Liver (tissue), 9 donors: ENCODE results near the gene TIFAB. TPM values are rescaled to one million over a fixed set of nuclear protein-coding genes. Genes with fewer than 3 reads are reported as not detected.

ENCODE experiments used
- DNase-seq: peaks from one replicate; pipeline ENCODE4 v3.0.0-alpha.2; 2017; ENCODE audit warnings: low spot score
- H3K27ac ChIP-seq, 2 donors: one replicate each; pipeline ENCODE4 v1.7.0; 2013; ENCODE audit warnings: inconsistent platforms in 2 of 2, low read length in 2 of 2, control low read depth in 1 of 2, low read depth in 1 of 2, mild to moderate bottlenecking in 1 of 2
- H3K27me3 ChIP-seq, 4 donors: one replicate each; pipeline versions ENCODE4 v1.6.1 to v1.7.0; 2013; ENCODE audit warnings: low read length in 3 of 4, inconsistent platforms in 1 of 4, mild to moderate bottlenecking in 1 of 4, moderate library complexity in 1 of 4; ENCODE audit not compliant: control insufficient read depth in 4 of 4, insufficient read depth in 4 of 4
- H3K36me3 ChIP-seq, 4 donors: one replicate each; pipeline versions ENCODE4 v1.6.1 to v1.7.0; 2013; ENCODE audit warnings: low read length in 3 of 4, mild to moderate bottlenecking in 3 of 4, low read depth in 1 of 4, moderate library complexity in 1 of 4; ENCODE audit not compliant: control insufficient read depth in 4 of 4, insufficient read depth in 3 of 4
- H3K4me1 ChIP-seq, 4 donors: one replicate each; pipeline versions ENCODE4 v1.6.1 to v1.7.0; 2013; ENCODE audit warnings: low read length in 3 of 4, mild to moderate bottlenecking in 3 of 4, moderate library complexity in 1 of 4; ENCODE audit not compliant: control insufficient read depth in 4 of 4, insufficient read depth in 4 of 4
- H3K4me3 ChIP-seq, 3 donors: one replicate each; pipeline versions ENCODE4 v1.6.1 to v1.7.0; 2013; ENCODE audit warnings: low read length in 3 of 3, control low read depth in 1 of 3, low read depth in 1 of 3, mild to moderate bottlenecking in 1 of 3
- H3K9ac ChIP-seq, 2 donors: one replicate each; pipeline ENCODE4 v1.7.0; 2013; ENCODE audit warnings: low read length in 2 of 2, mild to moderate bottlenecking in 2 of 2, moderate library complexity in 2 of 2, control low read depth in 1 of 2, low read depth in 1 of 2
- H3K9me3 ChIP-seq, 4 donors: one replicate each; pipeline versions ENCODE4 v1.6.1 to v1.7.0; 2013; ENCODE audit warnings: low read length in 3 of 4; ENCODE audit not compliant: control insufficient read depth in 4 of 4
- EGR1 ChIP-seq, 2 donors: IDR thresholded peaks; 2 replicates each; pipeline ENCODE4 v1.6.1; 2016 to 2018; ENCODE audit warnings: antibody characterized with exemption in 2 of 2, low read depth in 2 of 2
- FOXA1 ChIP-seq: IDR thresholded peaks from 2 replicates; pipeline ENCODE4 v1.6.1; 2016; ENCODE audit warnings: antibody characterized with exemption
- FOXA2 ChIP-seq: IDR thresholded peaks from 2 replicates; pipeline ENCODE4 v1.6.1; 2016; ENCODE audit warnings: antibody characterized with exemption
- GABPA ChIP-seq, 2 donors: IDR thresholded peaks in 1 of 2; conservative IDR thresholded peaks in 1 of 2; 2 replicates each; pipeline ENCODE4 v1.6.1; 2016; ENCODE audit warnings: antibody characterized with exemption in 2 of 2, mild to moderate bottlenecking in 1 of 2, moderate library complexity in 1 of 2
- HNF4A ChIP-seq, 2 donors: conservative IDR thresholded peaks; 2 replicates each; pipeline ENCODE4 v1.6.1; 2016; ENCODE audit warnings: antibody characterized with exemption in 2 of 2, mild to moderate bottlenecking in 2 of 2
- HNF4G ChIP-seq: IDR thresholded peaks from 2 replicates; pipeline ENCODE4 v1.6.1; 2016; ENCODE audit warnings: antibody characterized with exemption
- JUND ChIP-seq, 2 donors: IDR thresholded peaks; 2 replicates each; pipeline ENCODE4 v1.6.1; 2016; ENCODE audit warnings: antibody characterized with exemption in 2 of 2
- NR2F2 ChIP-seq: IDR thresholded peaks from 2 replicates; pipeline ENCODE4 v1.6.1; 2016; ENCODE audit warnings: antibody characterized with exemption
- RAD21 ChIP-seq, 2 donors: IDR thresholded peaks; 2 replicates each; pipeline ENCODE4 v1.6.1; 2016; ENCODE audit warnings: antibody characterized with exemption in 2 of 2, mild to moderate bottlenecking in 2 of 2
- REST ChIP-seq: IDR thresholded peaks from 2 replicates; pipeline ENCODE4 v1.6.1; 2016; ENCODE audit warnings: antibody characterized with exemption, mild to moderate bottlenecking
- RXRA ChIP-seq, 2 donors: IDR thresholded peaks; 2 replicates each; pipeline ENCODE4 v1.6.1; 2017 to 2018; ENCODE audit warnings: antibody characterized with exemption in 2 of 2, mild to moderate bottlenecking in 1 of 2
- SP1 ChIP-seq: IDR thresholded peaks from 2 replicates; pipeline ENCODE4 v1.6.1; 2018; ENCODE audit warnings: antibody characterized with exemption, mild to moderate bottlenecking
- TAF1 ChIP-seq: conservative IDR thresholded peaks from 2 replicates; pipeline ENCODE4 v1.6.1; 2016; ENCODE audit warnings: antibody characterized with exemption, mild to moderate bottlenecking
- YY1 ChIP-seq: IDR thresholded peaks from 2 replicates; pipeline ENCODE4 v1.6.1; 2016; ENCODE audit warnings: antibody characterized with exemption, mild to moderate bottlenecking
- WGBS: extraction: QIAGEN DNeasy Blood & Tissue Kit; methylation state at CpG from one replicate; pipeline ENCODE4 v1.1.7; 2013; 5-methylcytosine and 5-hydroxymethylcytosine counted together
- polyA plus RNA-seq, 2 donors: library from polyadenylated mRNA; stranded (reverse) in 1 of 2; unstranded in 1 of 2; fragments of 200-250 nt in 1 of 2; fragments of >200 nt in 1 of 2; fragmentation: Nextera tagmentation in 1 of 2; extraction: Ambion mirVana in 1 of 2; gene quantifications; one replicate each; pipeline versions ENCODE4 v1.2.1 to v1.2.3, GENCODE V29; 2013 to 2015
- total RNA-seq, 2 donors: library from RNA; depleted of rRNA; stranded (reverse); fragments of >200 nt; gene quantifications; one replicate each; pipeline ENCODE4 v1.2.3, GENCODE V29; 2014
- TF ChIP-seq, protein P1 (sequence below): fragments of 150-350 bp; IDR thresholded peaks from 2 replicates; pipeline ENCODE4 v1.5.1; 2017; ENCODE audit warnings: improper control_type of control experiment, low read depth, low read length; ENCODE audit not compliant: missing input control
- TF ChIP-seq, protein P2 (sequence below): IDR thresholded peaks from 2 replicates; pipeline ENCODE4 v1.6.1; 2016; ENCODE audit warnings: antibody characterized with exemption
- TF ChIP-seq, protein P3 (sequence below): IDR thresholded peaks from 2 replicates; pipeline ENCODE4 v1.6.1; 2016; ENCODE audit warnings: antibody characterized with exemption
- donor health status: healthy.
- donor health status: healthy.
- donor health status: healthy.
- donor health status: healthy.
- donor health status: healthy.

The TIFAB gene
- total and polyA plus RNA-seq, 4 donors = 0.02 to 0.47 TPM; not detected in 2

DNA sequence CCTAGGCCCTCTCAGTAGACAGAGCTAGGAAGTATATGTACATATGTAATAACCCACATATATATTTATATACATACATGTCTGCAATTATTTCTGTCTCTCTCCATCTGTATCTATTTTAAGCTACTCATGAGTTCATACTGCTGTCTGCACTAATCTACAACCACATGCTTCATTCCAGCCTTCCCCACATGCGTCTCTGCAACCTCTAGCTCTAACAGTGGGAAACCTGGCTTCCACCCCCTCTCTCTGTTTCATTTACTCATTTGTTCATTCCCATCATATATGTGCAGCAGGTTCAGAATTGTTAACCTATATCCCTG lies 28.3 kb downstream of the TIFAB start:
- DNase-seq = no peak
- H3K27ac ChIP-seq = no peak overlapping the region

DNA sequence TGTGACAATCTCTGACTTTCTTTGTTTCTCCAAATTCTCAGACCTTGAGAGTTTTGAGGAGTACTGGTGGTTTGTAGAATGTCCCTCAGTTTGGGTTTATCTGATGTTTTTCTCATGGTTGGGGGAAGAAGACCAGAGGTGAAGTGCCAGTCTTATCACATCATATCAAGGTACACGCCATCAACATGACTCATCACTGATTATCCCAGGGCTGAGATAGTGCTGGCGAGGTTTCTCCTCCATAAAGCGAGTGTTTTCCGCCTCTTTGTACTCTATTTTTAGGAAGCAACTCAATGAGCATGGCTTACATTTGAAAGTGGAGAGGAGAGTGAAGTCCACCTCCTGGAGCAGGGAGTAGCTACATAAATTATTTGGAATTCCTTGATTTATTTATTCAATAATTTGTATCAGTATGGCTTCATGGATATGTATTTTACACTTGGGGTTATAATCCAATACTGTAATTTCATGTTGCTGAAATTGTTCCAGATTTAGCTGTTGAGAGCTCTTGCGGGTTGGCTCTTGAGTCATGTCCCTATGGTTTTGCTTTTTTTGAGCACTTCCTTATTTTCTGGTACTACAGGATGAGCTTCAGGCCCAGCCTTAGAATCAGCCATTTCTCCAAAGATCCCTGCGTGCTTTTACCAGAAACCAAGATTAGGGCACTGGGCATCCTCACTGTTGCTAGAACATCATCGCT lies 28.9 kb downstream of the TIFAB start:
- no peak for DNase-seq
- H3K9ac ChIP-seq = no peak overlapping the region
- 84% methylated on average over 7 of the region's 7 CpGs for WGBS
- TF ChIP-seq RXRA (IDR thresholded peaks at IDR 0.05) = no peak
- no peak for TF ChIP-seq YY1
- no peak for TF ChIP-seq FOXA2
- no peak for TF ChIP-seq NR2F2
- TF ChIP-seq SP1 = no peak
- no peak for TF ChIP-seq HNF4A (conservative IDR thresholded peaks at IDR 0.05)
- TF ChIP-seq JUND (IDR thresholded peaks at IDR 0.05) = no peak
- TF ChIP-seq FOXA1 = no peak
- no peak for TF ChIP-seq GABPA (IDR thresholded peaks at IDR 0.05 in 1 of 2, conservative IDR thresholded peaks at IDR 0.05 in 1 of 2)
- no peak for TF ChIP-seq RAD21 (IDR thresholded peaks at IDR 0.05)
- TF ChIP-seq, protein P1, sequence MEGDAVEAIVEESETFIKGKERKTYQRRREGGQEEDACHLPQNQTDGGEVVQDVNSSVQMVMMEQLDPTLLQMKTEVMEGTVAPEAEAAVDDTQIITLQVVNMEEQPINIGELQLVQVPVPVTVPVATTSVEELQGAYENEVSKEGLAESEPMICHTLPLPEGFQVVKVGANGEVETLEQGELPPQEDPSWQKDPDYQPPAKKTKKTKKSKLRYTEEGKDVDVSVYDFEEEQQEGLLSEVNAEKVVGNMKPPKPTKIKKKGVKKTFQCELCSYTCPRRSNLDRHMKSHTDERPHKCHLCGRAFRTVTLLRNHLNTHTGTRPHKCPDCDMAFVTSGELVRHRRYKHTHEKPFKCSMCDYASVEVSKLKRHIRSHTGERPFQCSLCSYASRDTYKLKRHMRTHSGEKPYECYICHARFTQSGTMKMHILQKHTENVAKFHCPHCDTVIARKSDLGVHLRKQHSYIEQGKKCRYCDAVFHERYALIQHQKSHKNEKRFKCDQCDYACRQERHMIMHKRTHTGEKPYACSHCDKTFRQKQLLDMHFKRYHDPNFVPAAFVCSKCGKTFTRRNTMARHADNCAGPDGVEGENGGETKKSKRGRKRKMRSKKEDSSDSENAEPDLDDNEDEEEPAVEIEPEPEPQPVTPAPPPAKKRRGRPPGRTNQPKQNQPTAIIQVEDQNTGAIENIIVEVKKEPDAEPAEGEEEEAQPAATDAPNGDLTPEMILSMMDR = no peak
- TF ChIP-seq EGR1 (IDR thresholded peaks at IDR 0.05; ENCODE audit: low read depth in 2 of 2) = no peak
- TF ChIP-seq, protein P2, sequence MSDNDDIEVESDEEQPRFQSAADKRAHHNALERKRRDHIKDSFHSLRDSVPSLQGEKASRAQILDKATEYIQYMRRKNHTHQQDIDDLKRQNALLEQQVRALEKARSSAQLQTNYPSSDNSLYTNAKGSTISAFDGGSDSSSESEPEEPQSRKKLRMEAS = no peak

More for the DNA sequence above, 28.3 kb downstream of the TIFAB start:
- 91% methylated on average over 1 of the region's 1 CpG for WGBS
- no peak overlapping the region for H3K9ac ChIP-seq
- H3K9me3 ChIP-seq = peaks cover 0 to 8% (median 4%) of the 10 kb centered on the region in 4 donors
- TF ChIP-seq, protein P3, sequence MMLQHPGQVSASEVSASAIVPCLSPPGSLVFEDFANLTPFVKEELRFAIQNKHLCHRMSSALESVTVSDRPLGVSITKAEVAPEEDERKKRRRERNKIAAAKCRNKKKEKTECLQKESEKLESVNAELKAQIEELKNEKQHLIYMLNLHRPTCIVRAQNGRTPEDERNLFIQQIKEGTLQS = no peak
- TF ChIP-seq SP1 (no peak), YY1 (no peak), TAF1 (no peak), FOXA1 (no peak), FOXA2 (no peak), REST (no peak), HNF4G (no peak), RAD21 (IDR thresholded peaks at IDR 0.05) (no peak), EGR1 (IDR thresholded peaks at IDR 0.05; ENCODE audit: low read depth in 2 of 2) (no peak), JUND (IDR thresholded peaks at IDR 0.05) (no peak)
- TF ChIP-seq, protein P2 = no peak
- TF ChIP-seq, protein P1 = no peak
- no peaks in the 10 kb centered on the region for H3K4me1 ChIP-seq
- no peak overlapping the region for H3K4me3 ChIP-seq
- H3K36me3 ChIP-seq = no peaks in the 10 kb centered on the region
- peaks cover 0 to 4% (median 0%) of the 10 kb centered on the region in 4 donors for H3K27me3 ChIP-seq

More for the DNA sequence above, 28.9 kb downstream of the TIFAB start:
- H3K36me3 ChIP-seq = no peaks in the 10 kb centered on the region
- no peak overlapping the region for H3K4me3 ChIP-seq
- H3K4me1 ChIP-seq = no peaks in the 10 kb centered on the region
- no peak overlapping the region for H3K27ac ChIP-seq
- peaks cover 0 to 4% (median under 1%) of the 10 kb centered on the region in 4 donors for H3K9me3 ChIP-seq
- H3K27me3 ChIP-seq = peaks cover 0 to 4% (median 0%) of the 10 kb centered on the region in 4 donors
